OCI-LY7 (cell line): ENCODE data around the gene CDKAL1.

Experiments
- CTCF ChIP-seq: fragments of 200-600 bp; sonication (generic); conservative IDR thresholded peaks from 2 replicates; pipeline ENCODE4 v1.5.1; 2014; ENCODE audit warnings: mild to moderate bottlenecking, antibody characterized with exemption, low read length, moderate library complexity, mixed read lengths
- EZH2phosphoT487 ChIP-seq: fragments of 200-600 bp; sonication (generic); IDR thresholded peaks from 2 replicates; pipeline ENCODE4 v1.6.1; 2018; ENCODE audit warnings: low read depth, borderline replicate concordance, mild to moderate bottlenecking, mixed run types, antibody characterized with exemption, low read length, moderate library complexity, mixed read lengths

DNA sequence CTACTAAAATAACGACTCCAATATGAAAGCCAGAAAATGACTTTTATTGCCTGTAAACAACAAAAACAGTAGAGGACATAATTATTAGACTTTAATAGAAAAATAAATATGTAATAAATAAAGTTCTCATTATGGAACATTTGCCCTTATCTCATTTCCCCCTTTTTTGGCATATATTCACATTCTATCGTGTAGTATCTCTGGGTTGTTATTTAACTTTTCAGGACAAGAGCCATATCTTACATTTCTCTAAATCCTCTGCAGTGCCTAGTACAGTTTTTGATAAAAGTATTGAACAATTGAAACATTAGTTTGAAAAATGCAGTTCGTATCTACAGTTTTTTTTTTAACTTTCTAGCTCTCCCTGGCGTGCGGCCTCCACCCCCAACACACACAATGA is 617.3 kb downstream of the CDKAL1 start:
- TF ChIP-seq CTCF (no peak), EZH2phosphoT487 (no peak)
